Bronchial epithelial cell (primary cell): ENCODE data around the gene CHCHD10. TPM values are rescaled to one million over a fixed set of nuclear protein-coding genes. Genes with fewer than 3 reads are reported as not detected.

ENCODE experiments used
- DNase-seq: peaks from one replicate; pipeline ENCODE4 v3.0.0-alpha.2; 2010; ENCODE audit warnings: low read depth
- FAIRE-seq: peaks from 2 replicates; lab custom pipeline; 2011; peaks lifted over from hg19 to GRCh38; lab: Jason Lieb, UNC
- H3K27me3 ChIP-seq: 2 replicates; pipeline ENCODE4 v1.5.1; 2011; ENCODE audit warnings: low read length; ENCODE audit not compliant: control insufficient read depth, insufficient read depth
- H3K36me3 ChIP-seq: 2 replicates; pipeline ENCODE4 v1.5.1; 2011; ENCODE audit warnings: low read length; ENCODE audit not compliant: control insufficient read depth, insufficient read depth
- H3K4me3 ChIP-seq: 2 replicates; pipeline ENCODE4 v1.5.1; 2011; ENCODE audit warnings: mild to moderate bottlenecking, low read depth, low read length, control low read depth
- total RNA-seq: library from RNA; depleted of rRNA; stranded (reverse); fragments of >200 nt; gene quantifications from 2 replicates; pipeline ENCODE4 v1.2.1, GENCODE V29; 2014
- TF ChIP-seq, protein P1 (sequence below): IDR thresholded peaks from 2 replicates; pipeline ENCODE4 v1.5.1; 2011; ENCODE audit warnings: mild to moderate bottlenecking, moderate library complexity, low read length, control low read depth, inconsistent platforms; ENCODE audit not compliant: insufficient read depth, severe bottlenecking

Gene CHCHD10
- total RNA-seq, 1 donor from 2014 or later: 4.5 TPM

DNA sequence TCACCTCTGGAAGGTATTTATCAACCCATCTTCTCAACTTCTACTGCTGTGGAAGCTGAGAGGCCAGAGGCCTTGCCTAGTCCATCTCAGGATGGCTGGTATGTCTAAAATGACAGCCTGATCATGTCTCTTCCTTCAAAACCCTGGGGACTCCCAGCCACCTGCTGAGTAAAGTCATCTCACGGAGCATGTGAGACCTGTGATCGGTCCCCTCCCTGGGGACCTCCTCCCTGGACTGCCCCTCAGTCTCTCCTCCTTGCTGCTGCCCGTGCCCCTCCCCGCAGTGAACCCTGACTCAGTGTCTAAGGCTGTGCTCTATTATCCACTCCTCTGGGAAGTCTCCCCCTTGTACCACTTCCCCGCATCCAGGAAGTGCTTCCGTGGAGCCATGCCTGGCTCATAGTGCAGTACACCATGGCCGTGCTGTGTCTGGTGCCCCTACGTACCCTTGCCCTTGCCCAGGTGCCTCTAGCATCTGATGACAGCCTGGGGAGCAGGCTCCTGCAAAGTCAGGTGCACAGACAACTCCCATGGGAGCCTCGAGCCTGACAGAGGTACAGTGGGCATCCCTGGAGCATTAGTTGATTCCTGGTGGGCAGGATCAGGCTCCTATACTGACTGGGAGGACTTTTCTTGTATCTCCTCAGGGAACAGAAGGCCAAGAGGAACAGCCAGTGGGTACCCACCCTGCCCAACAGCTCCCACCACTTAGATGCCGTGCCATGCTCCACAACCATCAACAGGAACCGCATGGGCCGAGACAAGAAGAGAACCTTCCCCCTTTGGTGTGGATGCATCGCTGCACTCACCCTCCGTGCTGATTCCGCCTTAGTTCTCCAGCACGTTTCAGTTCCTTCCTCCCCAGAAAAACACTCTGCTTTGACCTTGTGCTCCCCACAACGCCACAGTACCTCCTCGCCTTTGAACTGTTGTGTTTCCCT, 32.8 kb upstream of the CHCHD10 start:
- peaks cover 43% of the 10 kb centered on the region for H3K36me3 ChIP-seq
- FAIRE-seq (peak; percentile 81), DNase-seq (no peak)
- TF ChIP-seq, protein P1, sequence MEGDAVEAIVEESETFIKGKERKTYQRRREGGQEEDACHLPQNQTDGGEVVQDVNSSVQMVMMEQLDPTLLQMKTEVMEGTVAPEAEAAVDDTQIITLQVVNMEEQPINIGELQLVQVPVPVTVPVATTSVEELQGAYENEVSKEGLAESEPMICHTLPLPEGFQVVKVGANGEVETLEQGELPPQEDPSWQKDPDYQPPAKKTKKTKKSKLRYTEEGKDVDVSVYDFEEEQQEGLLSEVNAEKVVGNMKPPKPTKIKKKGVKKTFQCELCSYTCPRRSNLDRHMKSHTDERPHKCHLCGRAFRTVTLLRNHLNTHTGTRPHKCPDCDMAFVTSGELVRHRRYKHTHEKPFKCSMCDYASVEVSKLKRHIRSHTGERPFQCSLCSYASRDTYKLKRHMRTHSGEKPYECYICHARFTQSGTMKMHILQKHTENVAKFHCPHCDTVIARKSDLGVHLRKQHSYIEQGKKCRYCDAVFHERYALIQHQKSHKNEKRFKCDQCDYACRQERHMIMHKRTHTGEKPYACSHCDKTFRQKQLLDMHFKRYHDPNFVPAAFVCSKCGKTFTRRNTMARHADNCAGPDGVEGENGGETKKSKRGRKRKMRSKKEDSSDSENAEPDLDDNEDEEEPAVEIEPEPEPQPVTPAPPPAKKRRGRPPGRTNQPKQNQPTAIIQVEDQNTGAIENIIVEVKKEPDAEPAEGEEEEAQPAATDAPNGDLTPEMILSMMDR: no peak
- H3K27me3 ChIP-seq: no peaks in the 10 kb centered on the region
- no peak overlapping the region for H3K4me3 ChIP-seq

DNA sequence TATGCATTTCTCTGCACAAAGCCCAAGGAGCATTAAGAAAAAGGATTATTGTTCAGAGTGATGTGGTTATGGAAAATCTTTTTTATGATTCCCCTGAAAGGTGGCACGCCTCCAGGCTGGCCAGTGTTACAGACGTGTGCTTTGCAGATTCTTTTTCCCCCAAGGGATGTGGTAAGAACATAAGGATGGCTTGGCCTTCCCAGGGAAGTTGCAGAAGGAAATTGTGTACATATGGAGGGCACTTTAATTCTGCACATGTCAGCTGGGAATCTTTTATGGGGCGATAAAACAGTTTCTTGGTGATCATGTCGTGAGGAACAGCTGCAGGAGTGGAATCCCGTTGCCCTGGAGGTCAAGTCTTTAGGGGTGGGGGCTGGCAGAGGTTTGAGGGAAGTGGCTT, 28.7 kb upstream of the CHCHD10 start:
- Histone ChIP-seq H3K27me3 (no peaks in the 10 kb centered on the region), H3K36me3 (peaks cover 32% of the 10 kb centered on the region), H3K4me3 (no peak overlapping the region)
- no peak for DNase-seq
- FAIRE-seq: no peak
- TF ChIP-seq, protein P1: no peak

DNA sequence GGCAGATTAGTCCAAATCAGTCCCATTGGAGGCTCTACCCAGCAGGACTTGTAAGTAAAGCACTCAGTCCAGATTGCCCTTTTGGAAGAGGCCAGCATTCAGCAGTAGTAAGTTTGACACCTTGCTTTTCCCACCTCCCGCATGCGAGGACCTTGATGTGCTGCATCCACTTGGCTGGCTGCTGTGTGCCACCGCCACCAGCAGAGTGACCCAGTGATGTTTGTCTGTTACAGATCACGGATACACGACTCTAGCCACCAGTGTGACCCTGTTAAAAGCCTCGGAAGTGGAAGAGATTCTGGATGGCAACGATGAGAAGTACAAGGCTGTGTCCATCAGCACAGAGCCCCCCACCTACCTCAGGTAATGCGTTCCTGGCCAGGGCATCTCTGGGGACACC, 25.6 kb upstream of the CHCHD10 start:
- FAIRE-seq (peak; percentile 93), DNase-seq (no peak)
- Histone ChIP-seq H3K4me3 (no peak overlapping the region), H3K27me3 (no peaks in the 10 kb centered on the region), H3K36me3 (peaks cover 19% of the 10 kb centered on the region)
- TF ChIP-seq, protein P1: no peak

DNA sequence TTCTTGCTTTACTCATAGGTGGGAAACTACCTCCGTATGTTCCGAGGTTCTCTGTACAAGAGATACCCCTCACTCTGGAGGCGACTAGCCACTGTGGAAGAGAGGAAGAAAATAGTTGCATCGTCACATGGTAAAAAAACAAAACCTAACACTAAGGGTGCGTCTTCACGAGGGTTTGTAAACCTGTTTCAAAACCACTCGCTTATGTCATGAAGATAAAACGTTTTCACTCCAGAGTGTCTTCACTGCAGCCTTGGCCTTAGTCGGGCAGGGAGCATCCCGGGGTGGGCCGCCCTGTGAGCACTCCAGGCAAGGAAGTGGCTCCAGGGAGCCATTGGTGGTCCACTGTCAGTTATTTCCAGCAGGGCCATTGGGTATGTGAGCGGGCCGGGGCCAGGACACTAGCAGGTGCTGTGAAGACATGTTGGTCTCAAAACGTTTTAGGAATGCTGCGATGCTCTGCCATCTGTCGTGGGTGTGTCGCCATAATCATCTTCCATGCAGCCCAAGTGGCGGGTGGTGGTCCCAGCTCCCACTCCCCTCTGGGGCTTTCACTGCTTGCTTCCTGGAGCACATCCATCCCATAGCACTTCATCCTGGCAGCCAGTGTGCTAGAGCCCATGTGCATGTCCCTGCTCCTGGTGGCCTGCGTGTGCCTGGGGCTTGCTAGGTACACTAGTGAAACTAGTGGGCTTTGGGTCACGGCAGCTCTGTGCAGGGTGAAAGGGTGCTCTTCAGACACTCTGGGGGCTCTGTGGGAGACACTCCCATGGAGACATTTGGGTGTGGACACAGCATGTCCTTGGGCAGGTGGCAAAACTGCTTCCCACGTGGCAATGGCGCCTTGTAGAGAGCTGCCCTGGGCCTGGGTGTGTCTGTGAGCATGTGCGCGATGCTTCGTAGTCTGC, 24.2 kb upstream of the CHCHD10 start:
- Histone ChIP-seq H3K27me3 (no peaks in the 10 kb centered on the region), H3K4me3 (no peak overlapping the region), H3K36me3 (peaks cover 19% of the 10 kb centered on the region)
- TF ChIP-seq, protein P1: no peak
- no peak for DNase-seq
- no peak for FAIRE-seq

DNA sequence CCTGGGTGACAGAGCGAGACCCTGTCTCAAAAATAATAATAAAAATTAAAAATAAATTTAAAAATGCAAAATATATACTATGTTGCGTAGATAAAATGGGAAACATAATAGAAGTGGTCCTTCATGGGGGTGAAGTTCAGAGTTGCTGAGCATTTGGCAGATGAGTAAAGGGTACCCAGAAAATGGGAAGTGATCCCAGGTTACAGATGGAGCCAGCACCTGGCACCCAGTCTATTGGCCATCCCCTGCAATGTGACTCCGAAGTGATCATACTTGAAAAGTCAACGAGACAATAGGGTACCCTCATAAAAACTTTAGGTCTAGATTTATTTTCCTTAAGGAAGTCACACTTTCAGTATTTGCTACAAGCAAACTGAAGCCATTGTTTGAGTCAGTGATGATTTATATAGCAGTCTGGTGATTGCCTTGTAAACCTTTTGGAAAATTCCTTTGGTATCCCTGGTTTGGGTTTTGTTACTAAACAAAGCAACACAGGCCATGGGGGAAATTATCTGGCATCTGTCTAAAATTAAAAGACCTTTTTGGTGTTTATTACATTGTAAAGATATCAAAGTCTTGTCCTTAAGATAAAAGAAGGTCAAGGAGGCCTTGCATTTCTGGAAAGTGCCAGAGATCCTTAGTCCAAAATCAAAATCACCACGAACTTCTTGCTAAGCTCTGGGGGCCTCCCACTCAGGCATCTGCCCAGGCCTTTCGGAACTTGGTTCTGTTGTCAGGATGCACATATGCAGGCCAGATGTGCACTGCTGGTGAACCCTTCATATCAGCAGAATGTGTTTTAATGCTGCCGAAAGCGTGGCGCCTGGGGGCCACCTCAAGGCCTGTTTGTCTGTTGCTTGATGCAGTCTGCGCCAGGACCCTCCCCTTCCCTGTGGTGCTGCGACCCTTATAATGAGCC, 23.3 kb upstream of the CHCHD10 start:
- Histone ChIP-seq H3K27me3 (no peaks in the 10 kb centered on the region), H3K36me3 (peaks cover 17% of the 10 kb centered on the region), H3K4me3 (no peak overlapping the region)
- FAIRE-seq (no peak), DNase-seq (no peak)
- TF ChIP-seq, protein P1: no peak
